Erythroblast (primary cell): ENCODE data around the gene TMEM8B.

Source experiments
- DNase-seq, 2 experiments: peaks; one replicate each; lab custom pipeline; 2025; lab: John Stamatoyannopoulos, UW
- GATA1 ChIP-seq: IDR thresholded peaks from 2 replicates; pipeline ENCODE4 v1.6.1; 2011; ENCODE audit warnings: low read depth, mild to moderate bottlenecking, control low read depth, low read length, moderate library complexity
- POLR2A ChIP-seq: IDR thresholded peaks from 2 replicates; pipeline ENCODE4 v1.6.1; 2011; ENCODE audit warnings: mild to moderate bottlenecking, low read length

TMEM8B gene

DNA sequence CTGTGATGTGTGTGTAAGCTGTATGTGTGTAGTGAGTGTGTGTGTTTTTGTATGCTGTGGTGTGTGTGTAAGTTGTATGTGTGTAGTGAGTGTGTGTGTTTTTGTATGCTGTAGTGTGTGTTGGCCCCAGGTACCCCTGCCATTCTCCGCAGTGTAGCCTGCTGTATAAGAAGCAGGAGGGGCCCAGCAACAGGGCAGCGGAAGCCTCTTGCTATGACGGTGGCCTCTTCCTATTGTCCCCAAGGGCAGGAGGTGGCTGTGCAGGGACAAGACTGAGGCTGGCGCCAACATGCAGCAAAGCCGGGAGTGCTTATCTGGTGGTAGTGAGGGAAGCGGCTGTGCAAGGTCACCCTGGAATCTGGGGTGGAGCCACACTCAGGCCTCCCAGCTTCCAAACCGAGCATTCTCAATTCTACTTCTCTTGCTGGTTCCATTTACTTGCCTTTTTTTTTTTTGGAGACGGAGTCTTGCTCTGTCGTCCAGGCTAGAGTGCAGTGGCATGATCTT lies 85.3 kb downstream of the TMEM8B start:
- DNase-seq: no peak
- TF ChIP-seq GATA1 (no peak), POLR2A (no peak)
